GM19043 (cell line): ENCODE results near the gene GCGR.

Experiments used
- ATAC-seq: cut with Tn5 transposase; IDR thresholded peaks from one replicate; pipeline ENCODE4 v1.9.1; 2021; ENCODE audit warnings: low read depth; ENCODE audit not compliant: unreplicated experiment

The GCGR gene

GRCh38 chr17:81845881-81846742 lies 42.2 kb downstream of the GCGR start:
- no peak for ATAC-seq

GRCh38 chr17:81846743-81847689 lies 43.1 kb downstream of the GCGR start:
- ATAC-seq, result no peak

- ATAC-seq, result no peak
Observed at GRCh38 chr17:81849457-81849856, 45.5 kb downstream of the GCGR start.

DNA sequence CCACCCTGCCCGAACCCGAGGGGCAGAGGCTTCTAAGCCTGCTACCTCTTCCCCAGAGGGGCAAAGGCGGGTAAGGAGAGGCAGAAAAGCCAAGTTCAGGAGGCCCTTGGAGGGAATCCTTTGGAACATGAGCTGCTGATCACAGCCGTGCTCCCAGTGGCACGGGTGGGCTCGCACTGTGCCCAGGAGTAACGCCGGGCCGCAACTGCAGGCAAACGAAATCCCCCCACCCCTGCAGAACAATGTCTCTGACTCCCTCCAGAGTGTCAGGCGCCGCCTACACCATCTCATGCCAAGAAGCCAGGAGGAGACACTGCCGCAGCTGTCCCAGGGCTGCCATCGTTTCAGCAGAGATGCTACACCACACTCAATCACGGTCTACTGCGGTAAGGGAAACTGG lies 47.5 kb downstream of the GCGR start:
- ATAC-seq, result no peak

GRCh38 chr17:81852237-81852636 lies 48.3 kb downstream of the GCGR start:
- no peak for ATAC-seq

DNA sequence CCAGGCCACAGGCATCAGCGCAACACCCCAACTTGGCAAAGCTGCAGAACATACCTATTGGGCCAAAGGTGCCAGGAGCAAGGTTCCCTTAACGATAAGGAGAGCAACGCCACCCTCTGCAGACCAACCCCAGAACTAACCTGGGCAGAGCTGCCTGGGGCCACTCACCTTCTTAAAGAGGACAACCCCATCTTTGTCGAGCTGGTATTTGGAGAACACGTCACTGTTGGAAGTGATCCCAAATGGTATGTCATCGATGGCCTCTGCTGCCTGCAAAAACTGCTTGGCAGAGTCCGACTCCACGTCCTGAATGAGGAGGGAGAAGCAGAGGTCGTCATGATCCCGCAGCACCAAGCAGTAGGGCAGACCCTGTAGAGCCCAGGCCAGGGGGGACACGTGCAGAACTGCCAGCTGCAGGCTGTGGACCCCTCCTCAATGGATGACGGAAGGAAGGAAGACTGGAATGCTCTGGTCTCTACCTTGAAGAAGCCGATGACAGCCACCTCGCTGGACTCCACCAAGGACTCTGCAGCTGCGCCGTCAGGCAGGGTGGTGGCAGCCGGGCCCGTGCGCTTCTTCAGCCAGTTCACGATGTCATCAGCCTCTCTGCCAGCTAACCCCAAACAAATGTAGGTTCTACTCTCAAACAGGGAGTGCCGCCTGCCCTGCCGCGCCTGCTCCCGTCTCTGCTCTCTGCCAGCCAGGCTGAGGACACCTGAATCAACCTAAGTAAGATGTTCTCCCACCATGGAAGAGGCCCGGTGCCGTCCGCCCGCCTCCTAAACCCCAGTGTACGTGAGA lies 51.2 kb downstream of the GCGR start:
- ATAC-seq, result no peak

DNA sequence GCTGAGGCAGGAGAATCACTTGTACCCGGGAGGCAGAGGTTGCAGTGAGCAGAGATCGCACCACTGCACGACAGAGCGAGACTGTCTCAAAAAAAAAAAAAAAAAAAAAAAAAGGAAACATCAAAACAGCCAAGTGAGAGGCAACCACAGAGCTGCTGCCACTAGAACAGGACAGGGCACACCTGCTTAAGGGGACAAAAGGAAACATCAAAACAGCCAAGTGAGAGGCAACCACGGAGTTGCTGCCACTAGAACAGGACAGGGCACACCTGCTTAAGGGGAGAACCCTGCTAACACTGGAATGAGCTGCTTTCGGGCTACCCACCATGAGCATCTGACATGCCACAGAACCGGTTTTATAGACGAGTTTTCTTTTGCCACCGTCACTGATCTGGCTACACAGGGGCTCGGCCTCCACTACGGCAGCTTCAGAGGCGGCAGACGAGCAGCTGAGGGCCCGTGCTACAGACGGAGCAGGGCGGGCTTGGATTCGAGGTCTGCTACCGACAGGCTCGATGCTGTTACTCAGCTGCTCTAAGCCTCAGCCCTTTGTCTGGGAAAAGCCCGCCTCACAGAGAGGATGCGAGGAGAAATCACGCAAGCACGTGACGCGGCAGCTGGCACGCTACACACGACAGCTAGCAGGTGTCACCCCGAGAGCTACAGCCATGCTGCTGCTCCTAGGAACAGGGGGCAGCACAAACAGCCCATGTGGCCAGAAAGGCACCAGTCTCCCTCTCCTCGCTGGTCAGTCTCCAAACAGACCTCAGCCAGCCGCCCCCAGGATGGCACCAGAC lies 54.4 kb downstream of the GCGR start:
- no peak for ATAC-seq

- no peak for ATAC-seq
Observed at GRCh38 chr17:81858967-81859905, 55.3 kb downstream of the GCGR start.

- ATAC-seq, result no peak
Observed at GRCh38 chr17:81859906-81860755, 56.2 kb downstream of the GCGR start, which contains the start of gene P4HB. Gene P4HB (minus strand): TSS chr17:81860535. CDS start chr17:81860471, 64 bp downstream.

DNA sequence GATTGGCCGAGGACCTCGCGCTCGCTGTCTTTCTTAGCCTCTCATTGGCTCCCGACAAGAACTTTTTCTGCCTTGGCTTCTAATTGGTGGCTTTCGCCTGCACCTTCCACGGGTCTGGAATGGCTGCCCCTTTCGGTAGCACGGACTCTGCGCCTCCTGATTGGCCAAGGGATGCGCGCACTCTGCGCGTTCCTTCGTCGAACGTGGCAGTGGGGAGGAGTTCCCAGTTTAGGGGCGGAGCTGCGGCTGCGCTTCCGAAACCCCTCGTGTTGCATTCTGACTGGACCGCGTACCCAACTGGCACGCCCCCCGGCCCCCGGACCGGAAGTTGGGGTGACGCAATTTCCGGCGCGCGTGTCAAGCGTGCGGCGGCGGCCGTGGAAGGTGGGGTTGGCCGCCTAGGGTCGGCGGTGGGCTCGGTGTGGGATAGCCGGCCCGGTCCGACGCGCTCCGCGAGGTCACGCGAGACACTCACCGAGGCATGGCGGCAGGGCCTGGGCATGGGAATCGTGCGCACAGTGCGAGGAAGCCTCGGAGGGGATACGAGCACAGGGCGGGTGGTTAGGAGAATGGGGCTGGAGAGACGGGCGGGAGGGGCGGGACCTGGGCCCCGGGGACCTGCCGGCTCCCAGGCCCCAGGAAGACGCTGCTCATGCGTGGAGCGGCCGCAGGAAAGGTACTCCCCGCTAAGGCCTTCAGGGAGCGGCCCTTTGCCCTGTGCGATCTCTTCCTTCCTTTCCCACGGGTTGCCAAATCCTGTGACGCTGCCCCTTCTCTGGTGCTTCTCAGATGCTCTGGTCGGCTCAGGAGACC lies 57.0 kb downstream of the GCGR start:
- peak; percentile 86 for ATAC-seq

DNA sequence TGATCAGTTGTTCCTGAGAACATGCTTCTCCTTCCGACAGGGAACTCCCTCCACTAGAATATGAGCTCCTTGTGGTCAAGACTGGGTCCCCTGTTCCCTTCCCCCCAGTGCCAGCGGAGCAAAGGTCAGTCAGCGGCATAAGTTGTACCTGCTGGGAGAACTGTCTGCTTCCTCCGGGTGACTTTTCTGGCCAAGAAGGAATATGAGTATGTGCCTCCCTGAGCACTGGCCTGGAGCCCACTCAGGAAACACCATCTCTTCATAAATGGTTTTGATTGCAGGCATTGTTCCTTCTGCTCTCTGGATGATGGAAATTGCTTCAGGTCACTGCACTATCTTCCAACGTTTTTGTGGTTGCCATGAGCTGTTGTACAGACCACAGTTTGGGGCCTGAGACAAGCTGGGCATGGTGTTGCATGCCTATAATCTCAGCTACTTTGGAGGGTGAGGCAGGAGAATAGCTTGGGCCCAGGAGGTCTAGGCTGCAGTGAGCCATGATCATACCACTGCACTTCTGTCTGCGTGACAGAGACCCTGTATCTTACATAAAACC lies 59.2 kb downstream of the GCGR start:
- ATAC-seq, result no peak
